GM21619 (cell line): ENCODE results near the gene CACNA1C.

Source experiments
- ATAC-seq: cut with Tn5 transposase; IDR thresholded peaks from one replicate; pipeline ENCODE4 v1.9.1; 2021; ENCODE audit not compliant: unreplicated experiment

CACNA1C gene

GRCh38 chr12:2335513-2335912 is 282.7 kb downstream of the CACNA1C start:
- no peak for ATAC-seq

DNA sequence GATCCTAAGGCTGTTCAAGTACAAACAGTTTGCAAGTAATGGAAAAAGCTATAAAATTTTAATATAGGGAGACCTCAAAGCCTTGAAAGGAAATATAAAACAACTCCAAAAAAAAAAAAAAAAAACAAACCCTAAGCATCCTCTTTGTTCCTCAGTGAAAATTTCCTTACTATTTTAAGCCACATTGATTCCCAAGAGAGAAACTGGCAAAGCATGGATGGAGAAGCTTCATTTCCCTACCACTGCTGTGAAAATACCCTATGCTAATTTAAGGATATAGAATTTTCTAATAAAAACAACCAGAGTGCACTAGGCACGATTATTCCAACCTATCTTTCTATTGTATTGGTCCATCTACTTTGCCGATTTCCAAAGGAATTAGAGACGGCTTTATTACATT is 283.1 kb downstream of the CACNA1C start:
- no peak for ATAC-seq

DNA sequence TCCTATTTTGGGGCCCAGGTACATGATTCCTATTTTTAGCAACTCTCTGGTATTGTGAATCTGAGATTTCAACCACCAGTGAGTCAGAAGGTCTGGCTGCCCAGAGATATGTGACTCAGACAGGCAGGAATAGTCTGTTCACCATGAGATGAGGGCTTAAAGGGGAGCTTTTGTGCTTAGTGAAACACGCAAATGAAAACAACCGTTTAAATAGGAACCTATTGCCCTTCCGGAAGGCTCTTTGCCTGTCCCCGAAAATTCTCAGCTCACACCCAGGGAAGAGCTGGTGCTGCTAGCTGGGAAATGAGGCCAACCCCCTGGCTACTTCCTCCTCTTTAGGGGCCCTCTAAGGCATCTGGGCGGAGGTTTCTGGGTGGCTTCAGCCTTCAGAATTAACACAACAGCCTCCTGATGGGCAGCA is 283.6 kb downstream of the CACNA1C start:
- ATAC-seq, result peak; percentile 95

DNA sequence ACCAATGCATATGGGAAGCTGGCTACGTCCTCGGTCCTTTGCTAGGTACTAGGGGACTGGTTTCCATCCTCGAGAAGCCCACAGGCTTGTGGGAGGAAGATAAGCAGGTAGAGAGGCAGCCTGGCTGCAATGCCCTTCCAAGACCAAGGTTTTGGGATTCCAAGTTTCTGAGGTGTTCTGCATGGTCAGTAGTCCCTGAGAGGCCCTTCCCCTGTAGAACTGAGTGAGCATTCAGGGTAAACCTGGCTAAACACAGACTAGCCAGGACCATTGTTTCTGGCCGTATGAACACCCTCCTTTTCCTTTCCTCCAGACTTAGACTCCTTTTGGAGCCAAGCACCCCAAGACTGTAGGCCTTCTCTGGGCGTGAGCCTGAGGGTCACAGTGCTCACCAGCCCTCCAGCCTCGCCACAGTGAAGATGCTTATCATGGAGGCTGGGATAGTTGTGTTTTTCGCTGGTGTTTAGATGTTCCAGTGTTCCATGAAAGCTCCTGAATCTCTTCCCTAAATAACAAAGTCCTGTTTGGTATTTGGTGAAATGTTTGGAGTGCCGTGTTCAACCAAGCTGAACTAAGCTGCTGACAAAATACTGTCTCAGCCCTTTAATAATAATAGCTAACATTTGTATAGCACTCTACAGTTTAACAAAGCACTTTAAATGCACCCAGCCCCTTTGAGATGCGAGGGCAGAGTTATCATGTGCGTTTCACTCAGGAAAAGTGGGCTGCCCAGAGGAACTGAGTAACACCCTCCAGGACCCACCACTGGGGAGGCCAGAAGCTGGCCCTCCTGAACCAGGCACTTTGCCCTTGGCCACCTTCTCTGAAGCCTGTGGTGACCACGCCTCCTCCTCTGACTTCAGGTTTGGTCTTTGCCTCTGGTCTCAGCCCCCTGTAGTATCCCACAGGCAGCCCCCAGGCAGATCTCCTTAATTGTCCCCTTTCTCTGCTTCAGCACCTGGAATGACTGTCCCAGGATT is 284.5 kb downstream of the CACNA1C start:
- ATAC-seq, result no peak

DNA sequence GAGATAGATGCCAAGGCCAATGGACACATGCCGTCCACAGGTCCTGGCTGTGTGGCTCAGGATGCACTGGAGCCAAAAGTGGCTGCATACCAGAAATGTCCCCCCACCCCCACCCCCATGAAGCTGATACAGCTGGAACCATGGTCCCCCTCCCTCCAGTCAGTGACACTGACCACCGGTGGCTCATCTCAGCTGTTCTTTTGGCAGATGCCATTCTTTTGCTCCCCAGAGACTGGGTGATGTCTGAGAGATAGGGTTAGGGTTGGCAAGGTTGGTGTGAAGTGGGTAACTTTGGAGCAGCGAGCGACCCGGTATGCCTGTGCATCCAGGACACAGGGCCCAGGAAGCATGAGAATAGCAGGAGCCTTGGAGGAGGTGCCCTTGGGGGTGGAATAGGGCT is 285.6 kb downstream of the CACNA1C start:
- ATAC-seq, result no peak

- ATAC-seq, result no peak
Observed at GRCh38 chr12:2338991-2339431, 286.2 kb downstream of the CACNA1C start.

DNA sequence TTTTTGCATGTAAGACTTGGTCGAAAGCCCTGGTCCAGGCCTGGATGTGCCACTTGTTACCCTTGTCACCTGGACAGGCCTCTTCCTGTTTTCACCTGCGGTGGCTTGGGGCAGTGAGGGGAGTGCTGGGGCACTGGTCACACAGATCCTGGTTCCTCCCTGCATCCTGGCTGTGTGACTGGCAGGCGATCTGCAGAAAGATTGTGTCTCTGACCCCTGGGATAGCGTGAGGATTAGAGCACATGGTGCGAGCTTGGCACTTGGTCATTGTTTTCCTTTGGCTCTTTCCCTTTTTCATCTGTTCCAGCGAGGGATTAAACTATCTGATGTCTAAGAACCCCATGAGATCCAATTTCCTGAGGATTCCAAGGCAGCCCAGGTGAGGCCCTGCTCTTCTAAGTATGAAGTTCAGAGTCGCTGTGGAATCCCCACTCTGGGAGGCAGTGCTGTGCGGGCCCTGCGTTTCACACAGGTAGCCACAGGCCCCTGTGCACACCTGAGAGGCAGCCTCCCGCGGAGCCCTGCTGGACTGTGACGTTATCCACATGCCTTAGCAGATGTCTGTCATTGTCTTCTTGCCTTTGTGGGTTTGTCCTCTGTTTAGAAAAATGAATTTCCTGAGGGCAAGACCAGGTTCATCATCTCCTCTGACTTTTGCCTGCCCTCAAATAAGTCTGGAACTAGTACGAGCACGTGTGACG is 288.4 kb downstream of the CACNA1C start:
- ATAC-seq, result no peak

DNA sequence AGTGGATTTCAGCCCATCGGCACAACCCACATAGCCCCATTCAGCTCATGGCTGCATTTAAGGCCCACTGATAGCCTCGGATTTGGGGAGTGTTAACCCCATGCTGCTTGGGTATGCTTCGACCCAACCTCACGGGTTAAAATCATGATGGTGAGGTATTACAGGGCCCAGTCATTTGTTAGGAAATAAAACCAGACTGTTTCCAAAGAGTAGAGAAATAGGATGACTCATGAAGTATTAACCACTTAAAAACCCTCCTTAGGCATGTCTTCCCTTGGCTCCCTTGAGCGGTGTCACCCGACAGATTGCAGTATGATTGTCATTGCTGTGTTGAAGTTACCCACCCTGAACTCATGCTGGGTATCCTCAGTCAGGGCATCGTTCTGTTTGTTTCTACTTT is 289.1 kb downstream of the CACNA1C start:
- ATAC-seq, result no peak

GRCh38 chr12:2343681-2344080 is 290.9 kb downstream of the CACNA1C start:
- no peak for ATAC-seq

- ATAC-seq, result no peak
Observed at GRCh38 chr12:2344476-2344875, 291.7 kb downstream of the CACNA1C start.

- ATAC-seq, result no peak
Observed at GRCh38 chr12:2344885-2345284, 292.1 kb downstream of the CACNA1C start.

- ATAC-seq, result no peak
Observed at GRCh38 chr12:2345902-2346301, 293.1 kb downstream of the CACNA1C start.

- ATAC-seq, result no peak
Observed at GRCh38 chr12:2346416-2346815, 293.6 kb downstream of the CACNA1C start.

DNA sequence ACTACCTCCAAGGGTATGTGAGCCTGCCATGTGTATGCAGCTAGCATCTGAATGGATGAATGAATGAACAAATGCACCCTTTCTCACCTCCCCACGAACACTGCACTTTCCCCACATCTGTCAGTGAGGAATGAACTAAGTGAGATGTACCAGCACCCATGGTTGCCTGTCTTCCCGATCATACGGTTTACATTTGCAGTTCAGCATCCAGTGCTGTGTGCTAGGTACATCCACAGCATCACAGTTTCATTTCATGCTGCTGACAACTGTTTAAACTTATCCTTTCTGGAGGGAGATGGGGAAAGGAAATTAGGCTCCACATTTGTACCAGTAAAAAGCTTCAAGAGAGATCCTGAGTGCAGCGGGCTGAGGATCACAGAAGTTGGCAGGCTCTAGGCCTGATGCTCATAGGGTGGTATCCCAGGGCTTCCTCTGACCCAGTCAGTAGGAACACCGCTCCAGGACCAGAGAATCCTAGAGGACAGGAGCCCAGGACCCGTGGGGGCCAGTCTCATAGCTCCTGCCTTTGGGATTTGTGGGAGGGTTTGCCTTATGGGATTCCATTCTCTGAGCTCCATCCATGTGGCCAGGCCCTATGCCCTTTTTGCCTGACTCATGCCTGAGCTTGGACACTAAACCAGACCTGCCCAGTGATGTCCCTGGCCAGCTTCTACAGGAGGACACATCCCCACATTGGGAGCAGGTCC is 294.5 kb downstream of the CACNA1C start:
- no peak for ATAC-seq

- no peak for ATAC-seq
Observed at GRCh38 chr12:2347844-2348481, 295.2 kb downstream of the CACNA1C start.

DNA sequence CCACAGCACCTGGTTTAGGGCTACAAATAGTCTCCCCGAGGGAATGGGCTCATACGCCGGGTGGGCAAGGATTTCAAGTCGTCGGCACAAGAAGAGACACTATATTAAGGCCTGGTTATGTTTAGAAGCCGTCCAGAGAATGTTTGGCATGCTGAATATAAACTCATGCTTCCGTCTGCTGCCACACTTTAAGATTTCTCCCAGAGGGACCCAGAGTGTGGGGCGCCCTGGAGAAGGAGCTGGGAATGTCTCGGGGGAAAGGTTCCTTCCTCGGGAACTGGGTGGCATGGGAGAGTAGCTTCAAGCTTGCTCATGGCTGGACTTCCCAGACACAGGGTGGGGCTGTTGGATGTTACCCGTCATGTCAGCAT is 295.7 kb downstream of the CACNA1C start:
- no peak for ATAC-seq

- ATAC-seq, result no peak
Observed at GRCh38 chr12:2351161-2351560, 298.4 kb downstream of the CACNA1C start.

GRCh38 chr12:2352203-2352602 is 299.4 kb downstream of the CACNA1C start:
- no peak for ATAC-seq

DNA sequence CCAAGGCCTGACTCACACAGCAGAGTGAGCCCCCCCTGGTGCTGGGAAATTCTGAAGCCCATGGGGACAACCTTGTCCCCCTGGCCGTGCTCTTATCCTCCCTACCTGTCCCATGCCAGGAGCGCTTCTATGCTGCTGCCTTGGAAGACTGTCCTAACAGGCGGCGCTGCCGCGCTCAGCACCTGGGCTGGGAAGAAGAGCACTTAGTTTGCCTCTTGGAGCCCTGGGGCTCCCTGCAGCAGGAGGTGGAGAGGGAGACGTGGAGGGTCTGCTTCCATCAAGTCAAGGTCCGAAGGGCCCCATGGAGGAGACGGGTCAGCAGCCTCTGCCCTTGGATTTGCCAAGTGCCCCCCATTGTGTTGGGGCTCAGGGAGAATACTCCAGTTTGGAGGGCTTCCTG is 300.5 kb downstream of the CACNA1C start:
- ATAC-seq, result no peak

DNA sequence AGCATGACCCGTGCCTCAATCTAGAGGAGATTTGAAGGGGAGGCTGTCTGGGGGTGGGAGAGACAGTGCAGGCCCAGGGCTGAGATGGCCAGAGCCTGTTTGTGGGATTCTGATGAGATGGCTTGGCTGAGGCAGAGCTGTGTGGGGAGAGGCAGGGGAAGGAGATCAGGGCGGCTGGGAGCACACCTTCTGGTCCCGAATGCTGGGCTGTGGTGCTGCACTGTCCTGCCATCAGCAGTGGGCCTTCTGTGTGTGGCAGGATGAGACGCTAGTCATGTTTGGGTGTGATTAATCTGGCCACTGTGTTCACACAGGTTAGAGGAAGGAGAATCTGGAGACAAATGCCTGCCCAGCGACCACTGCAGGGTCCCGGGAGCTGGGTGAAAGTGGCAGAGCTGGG is 300.9 kb downstream of the CACNA1C start:
- ATAC-seq, result no peak
